ENCODE measurements around the gene SCLY.
"Not testable (repeated sequence)": the region's sequence is repeated elsewhere in the genome, so short reads cannot be mapped to it uniquely, and the experiment has no call there.

Gene SCLY

GRCh38 chr2:238060542-238061314 lies at the start of gene SCLY:
Gene SCLY (plus strand): TSS chr2:238061001. CDS start chr2:238061055, 54 bp downstream.
- peak; percentile 96 for DNase-seq

GRCh38 chr2:238013806-238014205 lies 47.0 kb upstream of the SCLY start:
- no peak for DNase-seq

- DNase-seq: no peak
Measured at GRCh38 chr2:238015705-238016104, 45.1 kb upstream of the SCLY start.

GRCh38 chr2:238016526-238016925 lies 44.3 kb upstream of the SCLY start:
- no peak for DNase-seq

- no peak for DNase-seq
Measured at GRCh38 chr2:238019962-238020361, 40.8 kb upstream of the SCLY start.

- DNase-seq: no peak
Measured at GRCh38 chr2:238020816-238021215, 40.0 kb upstream of the SCLY start.

GRCh38 chr2:238021327-238021726 lies 39.5 kb upstream of the SCLY start:
- DNase-seq: no peak

GRCh38 chr2:238022594-238023157 lies 38.1 kb upstream of the SCLY start:
- no peak for DNase-seq

- DNase-seq: no peak
Measured at GRCh38 chr2:238023608-238024007, 37.2 kb upstream of the SCLY start.

GRCh38 chr2:238024986-238025385 lies 35.8 kb upstream of the SCLY start:
- no peak for DNase-seq

GRCh38 chr2:238025741-238026360 lies 35.0 kb upstream of the SCLY start:
- DNase-seq: no peak

GRCh38 chr2:238027058-238027457 lies 33.7 kb upstream of the SCLY start:
- DNase-seq: no peak

GRCh38 chr2:238027591-238028415 lies 33.0 kb upstream of the SCLY start:
- no peak for DNase-seq

- DNase-seq: no peak
Measured at GRCh38 chr2:238029853-238030252, 30.9 kb upstream of the SCLY start.

- no peak for DNase-seq
Measured at GRCh38 chr2:238030422-238031155, 30.2 kb upstream of the SCLY start.

GRCh38 chr2:238031751-238032150 lies 29.1 kb upstream of the SCLY start:
- no peak for DNase-seq

GRCh38 chr2:238032755-238033337 lies 28.0 kb upstream of the SCLY start:
- no peak for DNase-seq

- DNase-seq: not testable (repeated sequence)
Measured at GRCh38 chr2:238033991-238034390, 26.8 kb upstream of the SCLY start.

GRCh38 chr2:238038203-238038602 lies 22.6 kb upstream of the SCLY start:
- DNase-seq: no peak

GRCh38 chr2:238039151-238039550 lies 21.6 kb upstream of the SCLY start:
- DNase-seq: no peak

GRCh38 chr2:238039985-238040384 lies 20.8 kb upstream of the SCLY start:
- no peak for DNase-seq

- DNase-seq: no peak
Measured at GRCh38 chr2:238040918-238041317, 19.9 kb upstream of the SCLY start.
